Peyer's patch (tissue), 4 donors: Measurements from ENCODE around the gene SERPINB10.

Experiments
- POLR2A ChIP-seq, 2 donors: fragments of 450-650 bp; IDR thresholded peaks; one replicate each; pipeline ENCODE4 v1.5.1; 2017; ENCODE audit warnings: antibody characterized with exemption in 2 of 2, mild to moderate bottlenecking in 2 of 2, moderate library complexity in 2 of 2
- TF ChIP-seq, protein P1 (sequence below), 6 experiments: fragments of 450-650 bp in 4 of 6; fragments of 200-600 bp in 2 of 6; sonication (generic) in 1 of 6; IDR thresholded peaks; one replicate each; pipeline ENCODE4 v1.5.1; 2017 to 2019; ENCODE audit warnings: antibody characterized with exemption in 6 of 6, mild to moderate bottlenecking in 3 of 6, moderate library complexity in 1 of 6

DNA sequence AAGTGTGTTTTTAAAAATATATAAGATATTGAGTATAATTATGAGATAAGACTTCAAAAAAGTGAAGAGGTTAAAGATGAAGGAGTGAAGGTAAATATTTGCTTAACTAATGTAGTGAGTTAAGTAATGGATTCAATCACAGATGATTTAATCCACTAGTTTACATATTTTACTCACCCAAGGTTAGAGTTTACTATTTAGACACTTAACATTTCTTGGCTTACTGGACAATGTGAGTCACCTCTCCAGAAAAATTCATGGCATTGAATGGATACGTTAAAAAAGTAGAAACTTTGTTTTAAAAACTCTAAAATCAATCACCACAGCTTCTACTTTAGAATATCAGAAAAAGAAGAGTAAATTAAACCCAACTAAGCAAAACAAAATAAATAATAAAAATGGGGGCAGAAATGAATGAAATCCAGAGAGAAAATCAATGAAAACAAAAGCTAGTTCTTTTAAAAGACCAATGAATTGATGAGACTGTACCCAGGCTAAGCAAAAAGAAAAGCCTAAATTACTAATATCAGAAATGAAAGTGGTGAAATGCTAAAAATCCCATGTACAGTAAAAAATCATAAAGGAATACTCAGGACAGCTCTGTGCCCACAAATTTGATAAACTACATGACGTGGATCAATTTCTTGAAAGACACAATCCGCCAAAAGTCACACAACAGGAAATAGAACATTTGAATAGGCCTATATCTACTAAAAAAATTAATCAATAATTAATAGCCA is 39.5 kb downstream of the SERPINB10 start:
- TF ChIP-seq, protein P1, sequence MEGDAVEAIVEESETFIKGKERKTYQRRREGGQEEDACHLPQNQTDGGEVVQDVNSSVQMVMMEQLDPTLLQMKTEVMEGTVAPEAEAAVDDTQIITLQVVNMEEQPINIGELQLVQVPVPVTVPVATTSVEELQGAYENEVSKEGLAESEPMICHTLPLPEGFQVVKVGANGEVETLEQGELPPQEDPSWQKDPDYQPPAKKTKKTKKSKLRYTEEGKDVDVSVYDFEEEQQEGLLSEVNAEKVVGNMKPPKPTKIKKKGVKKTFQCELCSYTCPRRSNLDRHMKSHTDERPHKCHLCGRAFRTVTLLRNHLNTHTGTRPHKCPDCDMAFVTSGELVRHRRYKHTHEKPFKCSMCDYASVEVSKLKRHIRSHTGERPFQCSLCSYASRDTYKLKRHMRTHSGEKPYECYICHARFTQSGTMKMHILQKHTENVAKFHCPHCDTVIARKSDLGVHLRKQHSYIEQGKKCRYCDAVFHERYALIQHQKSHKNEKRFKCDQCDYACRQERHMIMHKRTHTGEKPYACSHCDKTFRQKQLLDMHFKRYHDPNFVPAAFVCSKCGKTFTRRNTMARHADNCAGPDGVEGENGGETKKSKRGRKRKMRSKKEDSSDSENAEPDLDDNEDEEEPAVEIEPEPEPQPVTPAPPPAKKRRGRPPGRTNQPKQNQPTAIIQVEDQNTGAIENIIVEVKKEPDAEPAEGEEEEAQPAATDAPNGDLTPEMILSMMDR (IDR thresholded peaks at IDR 0.05) = no peak
- TF ChIP-seq POLR2A (IDR thresholded peaks at IDR 0.05) = no peak
